ENCODE measurements around the gene SERPINA5. TPM values are rescaled to one million over a fixed set of nuclear protein-coding genes. Genes with fewer than 3 reads are reported as not detected.

Gene SERPINA5
- total and polyA plus RNA-seq, 4 experiments from 2014 or later = not detected

DNA sequence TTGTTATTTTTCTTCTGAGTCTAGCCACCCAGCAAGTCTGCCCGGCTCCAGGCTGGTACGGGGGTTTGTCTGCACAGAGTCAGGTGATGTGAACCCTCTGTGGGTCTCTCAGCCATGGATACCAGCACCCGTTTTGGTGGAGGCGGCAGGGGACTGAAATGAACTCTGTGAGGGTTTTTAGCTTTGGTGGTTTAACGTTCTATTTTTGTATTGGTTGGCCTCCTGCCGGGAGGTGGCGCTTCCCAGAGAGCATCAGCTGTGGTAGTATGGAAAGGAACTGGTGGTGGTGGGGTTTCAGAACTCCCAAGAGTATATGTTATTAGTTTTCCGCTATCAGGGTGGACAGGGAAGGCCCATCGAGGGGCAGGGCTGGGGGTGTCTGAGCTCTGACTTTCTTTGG, 25.2 kb upstream of the SERPINA5 start:
- Histone ChIP-seq H3K9me3 (ENCODE audit: control insufficient read depth in 1 of 2, low read length in 2 of 2) (no peaks in the 10 kb centered on the region), H3K27ac (ENCODE audit: low read depth, low read length) (no peak overlapping the region), H3K27me3 (ENCODE audit: insufficient read depth, low read length) (no peaks in the 10 kb centered on the region), H3K36me3 (ENCODE audit: insufficient read depth, low read length) (no peaks in the 10 kb centered on the region), H3K4me3 (ENCODE audit: low read length in 2 of 2) (no peak overlapping the region), H3K4me1 (ENCODE audit: insufficient read depth, low read length) (no peaks in the 10 kb centered on the region)
- intact Hi-C loops (cut with micrococcal nuclease) = no loop called here
- Mint-ChIP-seq H3K27ac (no peak overlapping the region), H3K36me3 (no peaks in the 10 kb centered on the region), H3K4me1 (no peaks in the 10 kb centered on the region), H3K4me3 (no peak overlapping the region), H3K9me3 (peaks cover 2 to 34% (median 9%) of the 10 kb centered on the region in 8 donors), H3K27me3 (peaks cover 8 to 14% of the 10 kb centered on the region in 2 donors)
- DNase-seq = no peak
- POLR2A ChIA-PET (ENCODE audit: partially characterized antibody) = no interaction called here
- CTCF ChIA-PET (ENCODE audit: partially characterized antibody) = no interaction called here

GRCh38 chr14:94557327-94557726, 23.9 kb upstream of the SERPINA5 start:
- Histone ChIP-seq H3K4me3 (ENCODE audit: low read length in 2 of 2) (no peak overlapping the region), H3K9me3 (ENCODE audit: control insufficient read depth in 1 of 2, low read length in 2 of 2) (no peaks in the 10 kb centered on the region), H3K36me3 (ENCODE audit: insufficient read depth, low read length) (no peaks in the 10 kb centered on the region), H3K27ac (ENCODE audit: low read depth, low read length) (no peak overlapping the region), H3K27me3 (ENCODE audit: insufficient read depth, low read length) (no peaks in the 10 kb centered on the region), H3K4me1 (ENCODE audit: insufficient read depth, low read length) (no peaks in the 10 kb centered on the region)
- no peak overlapping the region for H3K27ac Mint-ChIP-seq
- POLR2A ChIA-PET (ENCODE audit: partially characterized antibody) = no interaction called here
- H3K9me3 Mint-ChIP-seq = peaks cover 2 to 28% (median 9%) of the 10 kb centered on the region in 8 donors
- H3K27me3 Mint-ChIP-seq = peaks cover 10 to 17% of the 10 kb centered on the region in 2 donors
- intact Hi-C loops (cut with micrococcal nuclease) = no loop called here
- DNase-seq = no peak
- CTCF ChIA-PET (ENCODE audit: partially characterized antibody) = interaction anchor here (2.5 kb wide), 1 partner anchor 9 kb away, joined by 12 read pairs; no protein-coding TSS in a partner anchor
- no peak overlapping the region for H3K4me3 Mint-ChIP-seq
- no peaks in the 10 kb centered on the region for H3K36me3 Mint-ChIP-seq
- no peaks in the 10 kb centered on the region for H3K4me1 Mint-ChIP-seq

GRCh38 chr14:94558842-94559241, 22.4 kb upstream of the SERPINA5 start:
- no peak overlapping the region for H3K4me3 Mint-ChIP-seq
- peaks cover 13 to 21% of the 10 kb centered on the region in 2 donors for H3K27me3 Mint-ChIP-seq
- no peaks in the 10 kb centered on the region for H3K27me3 ChIP-seq (ENCODE audit: insufficient read depth, low read length)
- ChIA-PET POLR2A (ENCODE audit: partially characterized antibody) (no interaction called here), CTCF (ENCODE audit: partially characterized antibody) (interaction anchor here (2.5 kb wide), 1 partner anchor 10 kb away, joined by 12 read pairs; no protein-coding TSS in a partner anchor)
- H3K27ac ChIP-seq (ENCODE audit: low read depth, low read length) = no peak overlapping the region
- H3K4me1 Mint-ChIP-seq = no peaks in the 10 kb centered on the region
- H3K36me3 Mint-ChIP-seq = no peaks in the 10 kb centered on the region
- no peaks in the 10 kb centered on the region for H3K36me3 ChIP-seq (ENCODE audit: insufficient read depth, low read length)
- H3K9me3 Mint-ChIP-seq = peaks cover 2 to 25% (median 9%) of the 10 kb centered on the region in 8 donors
- no peaks in the 10 kb centered on the region for H3K4me1 ChIP-seq (ENCODE audit: insufficient read depth, low read length)
- no peak overlapping the region for H3K27ac Mint-ChIP-seq
- H3K9me3 ChIP-seq (ENCODE audit: control insufficient read depth in 1 of 2, low read length in 2 of 2) = no peaks in the 10 kb centered on the region
- H3K4me3 ChIP-seq (ENCODE audit: low read length in 2 of 2) = no peak overlapping the region
- intact Hi-C loops (cut with micrococcal nuclease) = no loop called here
- no peak for DNase-seq

DNA sequence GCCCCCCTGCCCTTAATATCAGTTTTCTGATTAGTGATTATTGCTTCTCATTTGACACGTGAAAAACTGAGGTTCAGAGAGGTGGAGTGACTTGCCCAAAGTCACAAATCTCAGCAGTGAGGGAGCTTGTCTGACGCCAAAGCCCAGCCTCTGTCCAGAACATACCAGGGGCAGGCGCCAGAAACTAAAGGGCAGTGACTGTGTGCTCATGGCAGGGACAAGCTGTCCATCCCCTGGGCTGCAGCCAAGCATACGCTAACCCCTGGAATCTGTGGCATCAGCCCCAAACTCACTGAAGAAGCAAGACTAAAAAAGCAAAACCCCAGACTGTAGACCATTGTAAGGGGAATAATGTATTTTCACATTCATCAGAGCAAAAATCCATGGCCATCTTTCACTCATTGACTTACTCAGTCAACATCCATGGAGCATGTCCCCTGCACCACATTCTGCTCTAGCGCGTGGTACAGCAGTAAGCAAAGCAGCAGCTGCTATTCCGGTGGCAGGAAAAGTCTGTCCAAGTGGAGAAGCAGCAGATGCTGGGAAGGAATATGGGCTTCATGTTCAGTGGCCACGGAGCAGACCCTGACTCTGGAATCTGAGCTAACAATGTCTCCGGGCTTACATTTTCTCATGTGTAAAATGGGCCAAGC, 21.5 kb upstream of the SERPINA5 start:
- no peaks in the 10 kb centered on the region for H3K4me1 ChIP-seq (ENCODE audit: insufficient read depth, low read length)

DNA sequence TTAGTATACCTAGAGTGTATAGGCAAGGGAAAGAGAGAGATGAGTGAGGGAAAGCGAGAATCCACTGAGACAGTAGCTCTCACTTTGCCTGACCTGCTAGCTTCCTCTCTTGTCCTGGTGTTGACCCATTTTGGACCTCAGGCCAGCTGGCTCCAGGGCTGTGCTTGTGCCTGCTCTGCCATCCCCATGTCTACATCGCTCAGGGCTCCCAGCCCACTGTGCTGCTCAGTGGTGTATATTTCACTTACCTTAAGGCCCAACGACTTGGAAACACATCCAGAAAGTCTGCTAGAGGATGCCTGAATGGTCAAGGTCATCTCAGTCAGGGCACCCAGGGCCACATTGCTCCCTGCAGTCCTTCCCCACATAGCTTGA, 20.9 kb upstream of the SERPINA5 start:
- no peaks in the 10 kb centered on the region for H3K27me3 ChIP-seq (ENCODE audit: insufficient read depth, low read length)
- Mint-ChIP-seq H3K27ac (no peak overlapping the region), H3K9me3 (peaks cover 0 to 15% (median 4%) of the 10 kb centered on the region in 8 donors), H3K36me3 (no peaks in the 10 kb centered on the region), H3K27me3 (peaks cover 13 to 18% of the 10 kb centered on the region in 2 donors), H3K4me3 (no peak overlapping the region), H3K4me1 (no peaks in the 10 kb centered on the region)
- ChIA-PET POLR2A (ENCODE audit: partially characterized antibody) (no interaction called here), CTCF (ENCODE audit: partially characterized antibody) (interaction anchor here (1.2 to 2.8 kb wide), 2 partner anchors 10 to 12 kb away, joined by 5 to 14 read pairs; no protein-coding TSS in a partner anchor)
- no peaks in the 10 kb centered on the region for H3K4me1 ChIP-seq (ENCODE audit: insufficient read depth, low read length)
- H3K36me3 ChIP-seq (ENCODE audit: insufficient read depth, low read length) = no peaks in the 10 kb centered on the region
- H3K4me3 ChIP-seq (ENCODE audit: low read length in 2 of 2) = no peak overlapping the region
- H3K27ac ChIP-seq (ENCODE audit: low read depth, low read length) = no peak overlapping the region
- H3K9me3 ChIP-seq (ENCODE audit: control insufficient read depth in 1 of 2, low read length in 2 of 2) = no peaks in the 10 kb centered on the region
- intact Hi-C loops (cut with micrococcal nuclease) = no loop called here
- no peak for DNase-seq

More for the DNA sequence above, 21.5 kb upstream of the SERPINA5 start:
- Histone ChIP-seq H3K4me3 (ENCODE audit: low read length in 2 of 2) (no peak overlapping the region), H3K9me3 (ENCODE audit: control insufficient read depth in 1 of 2, low read length in 2 of 2) (no peaks in the 10 kb centered on the region), H3K27me3 (ENCODE audit: insufficient read depth, low read length) (no peaks in the 10 kb centered on the region), H3K36me3 (ENCODE audit: insufficient read depth, low read length) (no peaks in the 10 kb centered on the region), H3K27ac (ENCODE audit: low read depth, low read length) (no peak overlapping the region)
- ChIA-PET CTCF (ENCODE audit: partially characterized antibody) (interaction anchor here (1.2 to 2.8 kb wide), 2 partner anchors 10 to 11 kb away, joined by 5 to 14 read pairs; no protein-coding TSS in a partner anchor), POLR2A (ENCODE audit: partially characterized antibody) (no interaction called here)
- no peak overlapping the region for H3K4me3 Mint-ChIP-seq
- H3K9me3 Mint-ChIP-seq = peaks cover 0 to 20% (median 6%) of the 10 kb centered on the region in 8 donors
- intact Hi-C loops (cut with micrococcal nuclease) = no loop called here
- H3K27ac Mint-ChIP-seq = no peak overlapping the region
- no peaks in the 10 kb centered on the region for H3K36me3 Mint-ChIP-seq
- no peak for DNase-seq
- H3K4me1 Mint-ChIP-seq = no peaks in the 10 kb centered on the region
- peaks cover 13 to 18% of the 10 kb centered on the region in 2 donors for H3K27me3 Mint-ChIP-seq

DNA sequence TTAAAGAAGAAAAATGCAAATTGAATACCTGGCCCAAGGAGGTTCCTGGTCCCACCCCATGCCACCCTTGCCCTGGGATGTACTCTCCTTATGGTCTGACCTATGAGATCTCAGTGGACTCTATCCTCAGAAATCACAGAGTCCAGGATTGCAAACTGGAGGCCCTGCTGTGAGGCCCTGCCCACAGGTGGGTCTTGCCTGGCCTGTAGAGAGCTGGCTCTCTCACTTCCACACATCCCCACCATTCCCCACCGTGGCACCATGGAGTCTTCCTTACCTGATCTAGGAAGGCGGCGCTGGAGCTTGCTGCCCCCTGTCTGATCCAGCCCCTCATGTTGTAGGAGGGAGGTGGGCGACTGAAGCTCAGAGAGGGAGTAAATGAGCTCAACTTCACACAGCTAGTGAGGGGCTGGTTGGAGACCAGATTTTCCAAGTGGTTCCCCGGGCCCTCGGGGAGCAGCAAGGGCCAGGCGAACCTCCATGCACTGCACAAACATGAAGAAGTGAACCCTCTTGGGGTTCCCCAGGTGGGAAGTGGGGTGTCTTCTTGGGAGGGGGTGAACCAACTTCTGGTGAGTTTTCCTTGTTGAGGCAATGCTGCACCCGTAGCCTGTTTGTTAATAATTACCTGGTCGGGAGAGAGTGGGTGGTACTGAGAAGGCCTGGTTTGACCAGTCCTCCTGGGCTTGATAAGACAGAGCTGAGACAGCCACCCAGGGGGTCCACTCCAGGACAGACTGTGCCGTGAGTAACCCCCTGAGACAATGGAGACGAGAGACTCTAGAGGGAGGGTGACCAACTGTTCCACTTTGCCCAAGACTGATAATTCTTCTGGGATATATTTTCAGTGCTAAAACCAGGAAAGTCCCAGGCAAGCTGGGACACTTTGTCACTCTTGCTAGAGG, 20.2 kb upstream of the SERPINA5 start, which contains the start of gene SERPINA4:
SERPINA4 (plus strand) TSS at position 692 of the 905 bp plus-strand sequence. CDS start 2,041 bp downstream, outside the sequence.
- Mint-ChIP-seq H3K9me3 (peaks cover 0 to 8% (median 3%) of the 10 kb centered on the region in 8 donors), H3K27me3 (peaks cover 12 to 18% of the 10 kb centered on the region in 2 donors), H3K27ac (no peak within 1 kb of the TSS), H3K4me1 (no peaks in the 10 kb centered on the region), H3K36me3 (no peaks in the 10 kb centered on the region), H3K4me3 (no peak within 1 kb of the TSS)
- ChIA-PET CTCF (ENCODE audit: partially characterized antibody) (interaction anchor here (1.1 to 2.8 kb wide), 3 partner anchors 11 to 13 kb away, joined by 3 to 14 read pairs (median 5); no protein-coding TSS in a partner anchor), POLR2A (ENCODE audit: partially characterized antibody) (no interaction called here)
- no peaks in the 10 kb centered on the region for H3K36me3 ChIP-seq (ENCODE audit: insufficient read depth, low read length)
- DNase-seq = no peak
- no peaks in the 10 kb centered on the region for H3K4me1 ChIP-seq (ENCODE audit: insufficient read depth, low read length)
- H3K4me3 ChIP-seq (ENCODE audit: low read length in 2 of 2) = no peak within 1 kb of the TSS
- no peaks in the 10 kb centered on the region for H3K9me3 ChIP-seq (ENCODE audit: control insufficient read depth in 1 of 2, low read length in 2 of 2)
- no peak within 1 kb of the TSS for H3K27ac ChIP-seq (ENCODE audit: low read depth, low read length)
- intact Hi-C loops (cut with micrococcal nuclease) = no loop called here
- no peaks in the 10 kb centered on the region for H3K27me3 ChIP-seq (ENCODE audit: insufficient read depth, low read length)

GRCh38 chr14:94561656-94562010, 19.6 kb upstream of the SERPINA5 start:
- no peak overlapping the region for H3K27ac Mint-ChIP-seq
- no peak overlapping the region for H3K4me3 ChIP-seq (ENCODE audit: low read length in 2 of 2)
- H3K27ac ChIP-seq (ENCODE audit: low read depth, low read length) = no peak overlapping the region
- ChIA-PET CTCF (ENCODE audit: partially characterized antibody) (interaction anchor here (1.1 to 2.8 kb wide), 2 partner anchors 12 to 13 kb away, joined by 3 to 14 read pairs; no protein-coding TSS in a partner anchor), POLR2A (ENCODE audit: partially characterized antibody) (no interaction called here)
- no peaks in the 10 kb centered on the region for H3K4me1 ChIP-seq (ENCODE audit: insufficient read depth, low read length)
- peaks cover 10 to 20% of the 10 kb centered on the region in 2 donors for H3K27me3 Mint-ChIP-seq
- H3K27me3 ChIP-seq (ENCODE audit: insufficient read depth, low read length) = no peaks in the 10 kb centered on the region
- H3K4me1 Mint-ChIP-seq = no peaks in the 10 kb centered on the region
- intact Hi-C loops (cut with micrococcal nuclease) = no loop called here
- H3K9me3 ChIP-seq (ENCODE audit: control insufficient read depth in 1 of 2, low read length in 2 of 2) = no peaks in the 10 kb centered on the region
- no peak overlapping the region for H3K4me3 Mint-ChIP-seq
- no peaks in the 10 kb centered on the region for H3K36me3 Mint-ChIP-seq
- DNase-seq = no peak
- H3K9me3 Mint-ChIP-seq = peaks cover 0 to 6% (median 2%) of the 10 kb centered on the region in 8 donors
- no peaks in the 10 kb centered on the region for H3K36me3 ChIP-seq (ENCODE audit: insufficient read depth, low read length)

Data from CD4-positive, alpha-beta memory T cell (primary cell).